Neuronal stem cell (in vitro differentiated cells): Measurements from ENCODE around the gene H6PD.

Source experiments
- DNase-seq: peaks from one replicate; pipeline ENCODE4 v3.0.0-alpha.2; 2013; ENCODE audit warnings: low spot score
- H2AFZ ChIP-seq: one replicate; pipeline ENCODE4 v1.6.1; 2013; ENCODE audit warnings: mild to moderate bottlenecking, low read length, inconsistent platforms
- H2AK5ac ChIP-seq: 2 replicates; pipeline ENCODE4 v1.6.1; 2013; ENCODE audit warnings: low read depth, mild to moderate bottlenecking, inconsistent platforms, low read length, moderate library complexity, mixed read lengths
- H2BK120ac ChIP-seq: 2 replicates; pipeline ENCODE4 v1.6.1; 2013; ENCODE audit warnings: low read depth, mild to moderate bottlenecking, inconsistent platforms, low read length, moderate library complexity, mixed read lengths
- H2BK12ac ChIP-seq: one replicate; pipeline ENCODE4 v1.6.1; 2013; ENCODE audit warnings: low read length, inconsistent platforms
- H2BK15ac ChIP-seq: 2 replicates; pipeline ENCODE4 v1.6.1; 2013; ENCODE audit warnings: mild to moderate bottlenecking, low read length, inconsistent platforms, mixed read lengths
- H2BK5ac ChIP-seq: one replicate; pipeline ENCODE4 v1.6.1; 2013; ENCODE audit warnings: inconsistent platforms, mild to moderate bottlenecking, low read length, moderate library complexity
- H3K14ac ChIP-seq: one replicate; pipeline ENCODE4 v1.6.1; 2013; ENCODE audit warnings: low read length, inconsistent platforms
- H3K18ac ChIP-seq: 2 replicates; pipeline ENCODE4 v1.6.1; 2013; ENCODE audit warnings: low read length, inconsistent platforms
- H3K23ac ChIP-seq: 2 replicates; pipeline ENCODE4 v1.6.1; 2013; ENCODE audit warnings: low read depth, mild to moderate bottlenecking, mixed read lengths, low read length, inconsistent platforms; ENCODE audit not compliant: poor library complexity
- H3K27ac ChIP-seq: replicated peaks from 3 replicates; pipeline ENCODE4 v1.5.1; 2013; ENCODE audit warnings: low read length, inconsistent platforms
- H3K27me3 ChIP-seq, 3 experiments: 2 replicates each; pipeline ENCODE4 v1.6.1; 2013; ENCODE audit warnings: low read length in 3 of 3, mild to moderate bottlenecking in 2 of 3, inconsistent platforms in 1 of 3, low read depth in 1 of 3, mixed read lengths in 1 of 3, moderate library complexity in 1 of 3; ENCODE audit not compliant: control insufficient read depth in 3 of 3, insufficient read depth in 3 of 3
- H3K36me3 ChIP-seq, 2 donors: replicated peaks in 1 of 2; 2 replicates each; pipeline ENCODE4 v1.6.1; 2013; ENCODE audit warnings: low read length in 2 of 2; ENCODE audit not compliant: control insufficient read depth in 2 of 2, insufficient read depth in 2 of 2
- H3K4ac ChIP-seq: 2 replicates; pipeline ENCODE4 v1.6.1; 2013; ENCODE audit warnings: inconsistent platforms, mild to moderate bottlenecking, low read length, moderate library complexity
- H3K4me1 ChIP-seq, 2 donors: 1 replicate in 1 of 2; 2 replicates in 1 of 2; pipeline ENCODE4 v1.6.1; 2013; ENCODE audit warnings: low read length in 2 of 2, low read depth in 1 of 2; ENCODE audit not compliant: control insufficient read depth in 2 of 2, insufficient read depth in 1 of 2
- H3K4me2 ChIP-seq: one replicate; pipeline ENCODE4 v1.6.1; 2013; ENCODE audit warnings: mild to moderate bottlenecking, low read length, inconsistent platforms; ENCODE audit not compliant: insufficient read depth, poor library complexity, severe bottlenecking
- H3K4me3 ChIP-seq, 2 donors: 2 replicates each; pipeline ENCODE4 v1.5.1; 2013; ENCODE audit warnings: low read length in 2 of 2, mild to moderate bottlenecking in 2 of 2, inconsistent platforms in 1 of 2, moderate library complexity in 1 of 2
- H3K79me1 ChIP-seq: one replicate; pipeline ENCODE4 v1.6.1; 2013; ENCODE audit warnings: low read depth, mild to moderate bottlenecking, inconsistent platforms, low read length, moderate library complexity
- H3K9ac ChIP-seq: one replicate; pipeline ENCODE4 v1.6.1; 2013; ENCODE audit warnings: mild to moderate bottlenecking, low read depth, low read length, inconsistent platforms; ENCODE audit not compliant: poor library complexity
- H3K9me3 ChIP-seq, 2 donors: replicated peaks in 1 of 2; 2 replicates each; pipeline versions ENCODE3 to v1.6.1; 2013; ENCODE audit warnings: low read length in 2 of 2, mild to moderate bottlenecking in 2 of 2, inconsistent platforms in 1 of 2, low read depth in 1 of 2, mixed read lengths in 1 of 2, moderate library complexity in 1 of 2; ENCODE audit not compliant: control insufficient read depth in 2 of 2, insufficient read depth in 1 of 2
- H4K8ac ChIP-seq: one replicate; pipeline ENCODE4 v1.6.1; 2013; ENCODE audit warnings: low read depth, mild to moderate bottlenecking, inconsistent platforms, low read length, moderate library complexity
- H4K91ac ChIP-seq: one replicate; pipeline ENCODE4 v1.6.1; 2013; ENCODE audit warnings: low read length, low read depth, mild to moderate bottlenecking, inconsistent platforms; ENCODE audit not compliant: poor library complexity
- WGBS, 2 donors: extraction: QIAGEN DNeasy Blood & Tissue Kit; methylation state at CpG; one replicate each; pipeline ENCODE4 v1.1.7; 2013; ENCODE audit warnings: missing lambda C conversion rate in 2 of 2, mixed read lengths in 1 of 2; ENCODE audit not compliant: insufficient read length in 2 of 2, insufficient replicate concordance in 1 of 2; ENCODE audit errors: extremely low coverage in 2 of 2; 5-methylcytosine and 5-hydroxymethylcytosine counted together

H6PD gene

DNA sequence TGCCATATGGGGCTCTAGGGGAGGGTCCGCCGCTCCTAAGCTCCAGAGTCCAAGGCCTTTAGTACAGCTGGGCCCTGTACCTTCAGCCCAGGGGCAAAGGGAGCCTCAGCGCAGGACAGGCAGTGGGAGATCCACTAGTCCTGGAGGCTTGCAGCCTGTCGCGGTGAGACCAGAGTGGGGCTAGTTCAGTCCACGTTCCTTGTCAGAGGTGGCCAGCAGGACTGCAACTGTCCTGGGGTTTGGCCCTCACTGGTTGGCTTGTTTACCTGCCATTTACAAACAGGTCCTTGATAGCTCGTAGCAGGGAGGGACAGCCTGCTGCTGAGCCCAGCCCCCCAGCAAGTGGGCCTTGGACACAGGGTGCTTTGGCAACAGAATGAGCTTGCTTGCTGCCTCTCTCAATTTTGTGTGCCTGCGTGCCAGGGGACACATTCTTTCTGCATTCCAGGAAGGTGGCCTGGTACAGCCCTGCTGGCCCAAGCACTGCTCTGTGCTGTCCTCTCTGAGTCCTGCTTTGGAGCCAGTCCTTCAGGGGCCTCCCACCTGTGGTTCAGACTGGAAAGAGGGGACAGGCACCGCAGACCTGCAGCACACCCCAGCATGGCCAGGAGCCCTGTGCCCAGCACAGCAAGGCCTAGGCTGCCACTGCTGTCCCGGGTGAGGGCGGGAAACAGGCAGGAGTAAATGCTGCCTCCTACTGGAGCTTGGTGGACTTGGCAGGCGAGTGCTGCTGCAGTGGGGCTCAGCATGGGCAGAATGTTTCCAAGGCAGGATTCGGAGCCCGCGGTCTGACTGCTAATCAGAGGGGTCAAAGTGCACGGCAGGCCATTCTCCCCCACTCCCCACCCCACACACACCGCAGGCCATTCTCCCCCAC lies 15.2 kb downstream of the H6PD start:
- H3K79me1 ChIP-seq, result no peaks in the 10 kb centered on the region
- no peak overlapping the region for H3K4me3 ChIP-seq
- H2BK120ac ChIP-seq, result no peak overlapping the region
- peak overlapping the region; percentile 23 for H2BK15ac ChIP-seq
- no CpG with 5 or more reads among the region's 17 CpGs for WGBS, 2 donors
- no peaks in the 10 kb centered on the region for H3K9me3 ChIP-seq
- H3K4me1 ChIP-seq, result peaks cover 39 to 43% of the 10 kb centered on the region in 2 donors
- DNase-seq, result peak; percentile 29
- H3K36me3 ChIP-seq, result peaks cover 0 to 25% of the 10 kb centered on the region in 2 donors
- H3K23ac ChIP-seq, result peak overlapping the region; percentile 50
- H3K27ac ChIP-seq, result no peak overlapping the region
- no peak overlapping the region for H2AFZ ChIP-seq
- H2BK12ac ChIP-seq, result peak overlapping the region; percentile 67
- no peaks in the 10 kb centered on the region for H3K27me3 ChIP-seq
- no peak overlapping the region for H3K4me2 ChIP-seq
- H3K4ac ChIP-seq, result peak overlapping the region; percentile 32
- H4K91ac ChIP-seq, result peak overlapping the region; percentile 74
- H3K14ac ChIP-seq, result no peak overlapping the region
- no peak overlapping the region for H3K9ac ChIP-seq
- H3K18ac ChIP-seq, result peak overlapping the region; percentile 88
- H4K8ac ChIP-seq, result peak overlapping the region; percentile 45
- peak overlapping the region; percentile 60 for H2AK5ac ChIP-seq
- H2BK5ac ChIP-seq, result peak overlapping the region; percentile 56

DNA sequence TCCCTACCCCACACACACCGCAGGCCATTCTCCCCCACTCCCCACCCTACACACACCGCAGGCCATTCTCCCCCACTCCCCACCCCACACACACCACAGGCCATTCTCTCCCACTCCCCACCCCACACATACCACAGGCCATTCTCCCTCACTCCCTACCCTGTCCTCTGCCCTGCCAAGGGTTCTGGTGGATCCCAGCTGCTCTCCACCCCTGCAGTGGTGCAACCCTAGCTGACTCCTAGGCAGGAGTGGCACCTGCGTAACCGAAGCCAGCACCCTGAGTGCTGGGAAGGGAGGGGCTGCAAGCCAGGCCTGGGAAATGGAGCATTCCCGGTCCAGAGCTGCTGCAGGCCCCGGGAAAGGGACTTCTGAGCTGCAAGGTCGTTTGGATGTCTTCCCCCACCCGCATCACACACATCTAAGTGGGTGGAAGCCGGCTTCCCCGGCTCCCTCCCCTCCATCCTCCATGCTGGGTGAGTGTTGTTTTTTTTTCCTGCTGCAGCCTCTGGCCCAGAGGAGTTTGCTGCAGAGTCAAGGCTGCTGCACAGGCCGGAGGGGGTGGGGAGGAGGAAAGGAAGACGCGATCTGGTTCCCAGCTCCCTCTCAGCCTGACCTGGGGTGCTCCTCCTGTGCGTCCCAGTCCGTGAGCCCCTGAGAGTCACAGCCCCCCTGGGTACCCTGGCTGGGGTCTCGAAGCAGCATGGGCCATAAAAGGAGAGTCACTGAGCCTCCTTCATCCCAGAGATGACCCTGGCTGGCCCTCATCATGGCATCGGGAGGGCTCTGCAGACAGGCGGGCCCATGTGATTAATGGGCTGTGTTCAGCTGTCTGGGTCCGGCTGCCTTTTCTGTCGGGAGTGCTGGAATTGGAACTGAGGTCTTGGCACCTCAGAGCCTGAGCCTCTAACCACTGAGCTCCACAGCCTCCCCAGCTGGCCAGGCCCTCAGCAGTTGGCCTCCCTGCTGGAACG lies 16.1 kb downstream of the H6PD start:
- Histone ChIP-seq H4K91ac (peak overlapping the region; percentile 56), H3K9ac (peak overlapping the region; percentile 80), H3K79me1 (no peaks in the 10 kb centered on the region), H2AK5ac (peak overlapping the region; percentile 60), H2BK120ac (peak overlapping the region; percentile 58), H3K4ac (peak overlapping the region; percentile 39), H2AFZ (no peak overlapping the region), H3K4me2 (no peak overlapping the region), H4K8ac (no peak overlapping the region), H3K18ac (peak overlapping the region; percentile 29), H3K9me3 (no peaks in the 10 kb centered on the region), H3K23ac (peak overlapping the region; percentile 76), H3K27ac (peak overlapping the region; percentile 1), H3K14ac (peak overlapping the region; percentile 95), H2BK12ac (peak overlapping the region; percentile 98), H3K27me3 (no peaks in the 10 kb centered on the region), H3K36me3 (peaks cover 0 to 17% of the 10 kb centered on the region in 2 donors), H3K4me1 (peaks cover 41 to 43% of the 10 kb centered on the region in 2 donors), H2BK5ac (peak overlapping the region; percentile 93), H3K4me3 (no peak overlapping the region), H2BK15ac (peak overlapping the region; percentile 94)
- no peak for DNase-seq
- WGBS, 2 donors, result no CpG with 5 or more reads among the region's 21 CpGs

DNA sequence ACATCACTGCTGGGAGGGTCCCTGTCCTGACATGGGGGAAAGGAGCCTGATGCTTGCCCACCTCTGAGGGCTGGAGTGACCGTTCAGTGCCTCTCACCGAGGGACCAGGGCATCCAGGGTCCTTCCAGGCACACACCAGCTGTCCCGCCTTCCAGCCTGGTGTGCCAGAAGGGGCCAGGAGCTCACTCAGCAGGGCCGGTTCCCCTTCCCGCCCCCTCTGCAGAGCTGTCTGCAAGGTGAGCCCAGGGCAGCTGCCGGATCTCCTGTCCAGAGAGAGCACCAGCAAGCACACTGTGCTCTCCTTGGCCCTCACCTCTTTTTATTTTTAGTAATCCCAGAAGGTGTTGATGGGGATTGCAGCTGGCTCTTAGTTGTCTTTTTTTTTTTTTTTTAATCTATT lies 16.9 kb downstream of the H6PD start:
- peak overlapping the region; percentile 60 for H2AK5ac ChIP-seq
- H3K9me3 ChIP-seq, result no peaks in the 10 kb centered on the region
- no peaks in the 10 kb centered on the region for H3K79me1 ChIP-seq
- H4K91ac ChIP-seq, result no peak overlapping the region
- H3K14ac ChIP-seq, result peak overlapping the region; percentile 51
- H2BK5ac ChIP-seq, result peak overlapping the region; percentile 93
- H3K4me3 ChIP-seq, result no peak overlapping the region
- peak overlapping the region; percentile 99 for H2BK12ac ChIP-seq
- H3K27ac ChIP-seq, result no peak overlapping the region
- DNase-seq, result no peak
- H3K23ac ChIP-seq, result peak overlapping the region; percentile 22
- peak overlapping the region; percentile 80 for H3K9ac ChIP-seq
- peaks cover 0 to 13% of the 10 kb centered on the region in 2 donors for H3K36me3 ChIP-seq
- no peak overlapping the region for H3K4ac ChIP-seq
- H2BK15ac ChIP-seq, result peak overlapping the region; percentile 94
- no peak overlapping the region for H3K4me2 ChIP-seq
- H2BK120ac ChIP-seq, result peak overlapping the region; percentile 58
- peak overlapping the region; percentile 87 for H3K18ac ChIP-seq
- H3K27me3 ChIP-seq, result no peaks in the 10 kb centered on the region
- peaks cover 42 to 43% of the 10 kb centered on the region in 2 donors for H3K4me1 ChIP-seq
- no CpG with 5 or more reads among the region's 6 CpGs for WGBS, 2 donors
- no peak overlapping the region for H4K8ac ChIP-seq
- H2AFZ ChIP-seq, result no peak overlapping the region
